ENCODE results near the gene SULF2. TPM values are rescaled to one million over a fixed set of nuclear protein-coding genes. Genes with fewer than 3 reads are reported as not detected.

SULF2 gene
- total RNA-seq, 1 experiment from 2014 or later: 66.1 TPM

GRCh38 chr20:47665221-47665991 lies 119.9 kb downstream of the SULF2 start:
- CTCF ChIA-PET: interaction anchor here (1.2 to 1.7 kb wide), 2 partner anchors 16 to 664 kb away, joined by 3 to 4 read pairs; no protein-coding TSS in a partner anchor
- intact Hi-C loops (cut with micrococcal nuclease; ENCODE audit: unreplicated experiment): no loop called here
- H3K36me3 Mint-ChIP-seq (ENCODE audit: insufficient read depth, unreplicated experiment): peaks cover 96% of the 10 kb centered on the region

GRCh38 chr20:47664744-47665143 lies 120.5 kb downstream of the SULF2 start:
- H3K9me3 Mint-ChIP-seq (ENCODE audit: unreplicated experiment): no peaks in the 10 kb centered on the region
- no peak overlapping the region for H3K4me3 Mint-ChIP-seq (ENCODE audit: unreplicated experiment)
- H3K4me1 Mint-ChIP-seq (ENCODE audit: low read depth, unreplicated experiment): peaks cover 23% of the 10 kb centered on the region
- no peaks in the 10 kb centered on the region for H3K9me3 ChIP-seq
- H3K36me3 Mint-ChIP-seq (ENCODE audit: insufficient read depth, unreplicated experiment): peaks cover 89% of the 10 kb centered on the region
- ChIA-PET POLR2A (no interaction called here), CTCF (interaction anchor here (1.2 to 2.2 kb wide), 7 partner anchors 10 to 956 kb away, joined by 3 to 24 read pairs (median 8); no protein-coding TSS in a partner anchor)
- H3K4me1 ChIP-seq: peaks cover 17% of the 10 kb centered on the region
- H3K27me3 Mint-ChIP-seq (ENCODE audit: insufficient read depth, unreplicated experiment): no peaks in the 10 kb centered on the region
- H3K4me3 ChIP-seq (ENCODE audit: low read depth, low read length): no peak overlapping the region
- H3K27ac Mint-ChIP-seq (ENCODE audit: unreplicated experiment): peak overlapping the region; percentile 16
- DNase-seq: no peak
- intact Hi-C loops (cut with micrococcal nuclease; ENCODE audit: unreplicated experiment): loop anchor here (1.0 to 5.0 kb wide), 4 partner anchors 48 to 631 kb away; partner anchors contain the start of gene SULF2
- TF ChIP-seq CTCF (IDR thresholded peaks at IDR 0.05; ENCODE audit: insufficient read depth in 1 of 2, low read depth in 1 of 2, low read length in 1 of 2, severe bottlenecking in 1 of 2, unreplicated experiment in 1 of 2): no peak
- H3K27me3 ChIP-seq (replicated peaks; ENCODE audit: control insufficient read depth, insufficient read depth, low read length): no peaks in the 10 kb centered on the region
- peaks cover 4% of the 10 kb centered on the region for H3K36me3 ChIP-seq (ENCODE audit: control insufficient read depth, insufficient read depth, low read length)
- no TSS peak for BruUV-seq (replicated peaks)

More at GRCh38 chr20:47665221-47665991, 119.9 kb downstream of the SULF2 start:
- H3K4me1 ChIP-seq: peaks cover 10% of the 10 kb centered on the region
- no peaks in the 10 kb centered on the region for H3K27me3 ChIP-seq (replicated peaks; ENCODE audit: control insufficient read depth, insufficient read depth, low read length)
- no peaks in the 10 kb centered on the region for H3K9me3 ChIP-seq
- H3K27ac Mint-ChIP-seq (ENCODE audit: unreplicated experiment): peak overlapping the region; percentile 16
- POLR2A ChIA-PET: no interaction called here
- TF ChIP-seq CTCF (IDR thresholded peaks at IDR 0.05; ENCODE audit: insufficient read depth in 1 of 2, low read depth in 1 of 2, low read length in 1 of 2, severe bottlenecking in 1 of 2, unreplicated experiment in 1 of 2): no peak
- H3K4me3 ChIP-seq (ENCODE audit: low read depth, low read length): no peak overlapping the region
- no peak overlapping the region for H3K4me3 Mint-ChIP-seq (ENCODE audit: unreplicated experiment)
- BruUV-seq (replicated peaks): no TSS peak
- peaks cover 2% of the 10 kb centered on the region for H3K36me3 ChIP-seq (ENCODE audit: control insufficient read depth, insufficient read depth, low read length)
- no peaks in the 10 kb centered on the region for H3K27me3 Mint-ChIP-seq (ENCODE audit: insufficient read depth, unreplicated experiment)
- H3K9me3 Mint-ChIP-seq (ENCODE audit: unreplicated experiment): no peaks in the 10 kb centered on the region
- peaks cover 16% of the 10 kb centered on the region for H3K4me1 Mint-ChIP-seq (ENCODE audit: low read depth, unreplicated experiment)
- peak in 1 of 2 experiments; percentile 73 for DNase-seq

- Mint-ChIP-seq H3K27ac (ENCODE audit: unreplicated experiment) (peak overlapping the region; percentile 56), H3K27me3 (ENCODE audit: insufficient read depth, unreplicated experiment) (no peaks in the 10 kb centered on the region), H3K4me1 (ENCODE audit: low read depth, unreplicated experiment) (peaks cover 23% of the 10 kb centered on the region), H3K9me3 (ENCODE audit: unreplicated experiment) (no peaks in the 10 kb centered on the region), H3K36me3 (ENCODE audit: insufficient read depth, unreplicated experiment) (peaks cover 82% of the 10 kb centered on the region), H3K4me3 (ENCODE audit: unreplicated experiment) (no peak overlapping the region)
- Histone ChIP-seq H3K27me3 (replicated peaks; ENCODE audit: control insufficient read depth, insufficient read depth, low read length) (no peaks in the 10 kb centered on the region), H3K4me3 (ENCODE audit: low read depth, low read length) (no peak overlapping the region), H3K9me3 (no peaks in the 10 kb centered on the region), H3K36me3 (ENCODE audit: control insufficient read depth, insufficient read depth, low read length) (peaks cover 4% of the 10 kb centered on the region), H3K4me1 (peaks cover 21% of the 10 kb centered on the region)
- intact Hi-C loops (cut with micrococcal nuclease; ENCODE audit: unreplicated experiment): loop anchor here (1.0 to 5.0 kb wide), 4 partner anchors 48 to 631 kb away; partner anchors contain the start of gene SULF2
- ChIA-PET CTCF (interaction anchor here (0.5 to 2.2 kb wide), 17 partner anchors 11 to 1379 kb away, joined by 3 to 24 read pairs (median 4); no protein-coding TSS in a partner anchor), POLR2A (no interaction called here)
- no TSS peak for BruUV-seq (replicated peaks)
- no peak for DNase-seq
- TF ChIP-seq CTCF (IDR thresholded peaks at IDR 0.05; ENCODE audit: insufficient read depth in 1 of 2, low read depth in 1 of 2, low read length in 1 of 2, severe bottlenecking in 1 of 2, unreplicated experiment in 1 of 2): no peak
Observed at GRCh38 chr20:47664068-47664437, 121.2 kb downstream of the SULF2 start.

All from Caco-2 (cell line).